ENCODE data around the gene TCP11L2. TPM values are rescaled to one million over a fixed set of nuclear protein-coding genes. Genes with fewer than 3 reads are reported as not detected.

TCP11L2 gene
- total and polyA plus RNA-seq, 2 of the 8 experiments (the other 6 are each of a cell fraction or from before 2014, with no cell fraction given) = 2.1 to 7.1 TPM

GRCh38 chr12:106305376-106305775, 2.8 kb downstream of the TCP11L2 start:
- Histone ChIP-seq H3K79me1 (ENCODE audit: low read depth, low read length) (no peaks in the 10 kb centered on the region), H3K4me2 (ENCODE audit: insufficient read depth in 1 of 2, low read depth in 2 of 2, low read length in 2 of 2) (no peak overlapping the region; a peak in 1 of 4 replicates), H3K23ac (ENCODE audit: insufficient read length) (no peak overlapping the region), H3K9ac (replicated peaks in 1 of 4; ENCODE audit: extremely low read depth in 1 of 4, low read depth in 3 of 4, low read length in 3 of 4) (peak overlapping the region in 1 of 4 experiments; percentile 25; a peak in 1 of 7 replicates), H3K4me3 (ENCODE audit: extremely low read depth in 1 of 4, insufficient read depth in 2 of 4, low read depth in 3 of 4, low read length in 4 of 4) (no peak overlapping the region), H3K9me3 (ENCODE audit: insufficient read depth in 2 of 2, low read depth in 1 of 2, low read length in 1 of 2) (no peaks in the 10 kb centered on the region), H3K4me1 (replicated peaks in 1 of 4; ENCODE audit: control insufficient read depth in 3 of 4, insufficient read depth in 4 of 4, low read length in 3 of 4) (peaks cover 6 to 13% (median 9%) of the 10 kb centered on the region in 4 experiments), H3K23me2 (ENCODE audit: low read depth, low read length) (peaks cover 11% of the 10 kb centered on the region; the same call in 1 of the 2 replicates), H4K5ac (ENCODE audit: insufficient read length, low read depth, low read length) (no peak overlapping the region), H2BK5ac (ENCODE audit: low read depth, low read length) (no peak overlapping the region), H2AFZ (ENCODE audit: low read length) (no peak overlapping the region), H3K56ac (replicated peaks; ENCODE audit: insufficient read length, low read depth, low read length) (no peak overlapping the region), H4K91ac (replicated peaks; ENCODE audit: insufficient read length, low read length) (no peak overlapping the region), H3K18ac (ENCODE audit: extremely low read depth, low read length) (no peak overlapping the region), H4K8ac (ENCODE audit: extremely low read depth, insufficient read depth, low read length) (no peak overlapping the region), H2BK20ac (ENCODE audit: low read length) (no peak overlapping the region), H2BK120ac (replicated peaks; ENCODE audit: low read depth, low read length) (no peak overlapping the region), H2BK12ac (ENCODE audit: low read depth, low read length) (no peak overlapping the region; the same call in 1 of the 2 replicates), H3K27ac (ENCODE audit: low read depth, low read length) (no peak overlapping the region), H2BK15ac (ENCODE audit: low read length) (no peak overlapping the region), H3K36me3 (ENCODE audit: control insufficient read depth in 2 of 4, insufficient read depth in 4 of 4, low read length in 3 of 4) (no peaks in the 10 kb centered on the region), H3K79me2 (ENCODE audit: control insufficient read depth in 1 of 2, insufficient read depth in 2 of 2, low read length in 2 of 2) (no peaks in the 10 kb centered on the region), H2AK5ac (ENCODE audit: low read depth, low read length) (no peak overlapping the region), H3K14ac (ENCODE audit: insufficient read length) (no peak overlapping the region), H3K4ac (replicated peaks; ENCODE audit: insufficient read length, low read depth, low read length) (no peak overlapping the region), H3K27me3 (replicated peaks in 1 of 4; ENCODE audit: control insufficient read depth in 3 of 4, extremely low read depth in 1 of 4, insufficient read depth in 3 of 4, low read length in 3 of 4) (no peaks in the 10 kb centered on the region), H4K20me1 (replicated peaks in 1 of 2; ENCODE audit: control insufficient read depth in 1 of 2, insufficient read depth in 2 of 2, low read length in 2 of 2) (no peaks in the 10 kb centered on the region)
- 70% methylated on average over 5 of the region's 5 CpGs; no CpG with 5 or more reads in 1 of the 2 experiments for WGBS, 2 experiments (ENCODE audit: extremely low coverage in 1 of 2, insufficient coverage in 1 of 2, insufficient read length in 1 of 2, insufficient replicate concordance in 2 of 2, low coverage in 1 of 2, low lambda C conversion rate in 2 of 2, missing lambda C conversion rate in 1 of 2)
- no peak for FAIRE-seq
- TF ChIP-seq SIRT6 (IDR thresholded peaks at IDR 0.05; ENCODE audit: low read length) = no peak
- no peak for DNase-seq (ENCODE audit: low read depth in 1 of 2, low spot score in 2 of 2)
- ChIA-PET POLR2A (ENCODE audit: partially characterized antibody) (no interaction called here), CTCF (ENCODE audit: partially characterized antibody) (interaction anchor here (1.4 to 2.1 kb wide), 4 partner anchors 16 to 78 kb away, joined by 4 to 7 read pairs (median 5); no protein-coding TSS in a partner anchor)
